NK-92 (cell line): Measurements from ENCODE around the gene ATG16L2.
"Not testable (repeated sequence)": the region's sequence is repeated elsewhere in the genome, so short reads cannot be mapped to it uniquely, and the experiment has no call there.

Experiments used
- DNase-seq: peaks from one replicate; lab custom pipeline; 2025; ENCODE audit not compliant: unreplicated experiment; lab: John Stamatoyannopoulos, UW

Gene ATG16L2

GRCh38 chr11:72842653-72843330 lies 28.6 kb downstream of the ATG16L2 start:
- DNase-seq = no peak

GRCh38 chr11:72844356-72844755 lies 30.1 kb downstream of the ATG16L2 start:
- no peak for DNase-seq

- DNase-seq = no peak
Observed at GRCh38 chr11:72848846-72849466, 34.7 kb downstream of the ATG16L2 start.

GRCh38 chr11:72850832-72851231 lies 36.6 kb downstream of the ATG16L2 start:
- no peak for DNase-seq

- DNase-seq = no peak
Observed at GRCh38 chr11:72851726-72852125, 37.5 kb downstream of the ATG16L2 start.

- no peak for DNase-seq
Observed at GRCh38 chr11:72856065-72856464, 41.9 kb downstream of the ATG16L2 start.

GRCh38 chr11:72856551-72857345 lies 42.5 kb downstream of the ATG16L2 start:
- no peak for DNase-seq

GRCh38 chr11:72858267-72858666 lies 44.1 kb downstream of the ATG16L2 start:
- not testable (repeated sequence) for DNase-seq

GRCh38 chr11:72859126-72859525 lies 44.9 kb downstream of the ATG16L2 start:
- DNase-seq = no peak

- DNase-seq = no peak
Observed at GRCh38 chr11:72860010-72860409, 45.8 kb downstream of the ATG16L2 start.

- DNase-seq = no peak
Observed at GRCh38 chr11:72860592-72860991, 46.4 kb downstream of the ATG16L2 start.

- DNase-seq = no peak
Observed at GRCh38 chr11:72863091-72863490, 48.9 kb downstream of the ATG16L2 start.

- no peak for DNase-seq
Observed at GRCh38 chr11:72863916-72864315, 49.7 kb downstream of the ATG16L2 start.

GRCh38 chr11:72864702-72865655 lies 50.8 kb downstream of the ATG16L2 start:
- DNase-seq = no peak

GRCh38 chr11:72867970-72868369 lies 53.8 kb downstream of the ATG16L2 start:
- no peak for DNase-seq

GRCh38 chr11:72869831-72870230 lies 55.6 kb downstream of the ATG16L2 start:
- no peak for DNase-seq

- no peak for DNase-seq
Observed at GRCh38 chr11:72871119-72871518, 56.9 kb downstream of the ATG16L2 start.

GRCh38 chr11:72872012-72872411 lies 57.8 kb downstream of the ATG16L2 start:
- DNase-seq = no peak

- DNase-seq = no peak
Observed at GRCh38 chr11:72875736-72876135, 61.5 kb downstream of the ATG16L2 start.

GRCh38 chr11:72876147-72876546 lies 61.9 kb downstream of the ATG16L2 start:
- DNase-seq = no peak
